22Rv1 (cell line): Measurements from ENCODE around the gene TRHDE.

Experiments
- ZFX ChIP-seq: fragments of 450-650 bp; IDR thresholded peaks from 2 replicates; pipeline ENCODE4 v1.6.1; 2017; ENCODE audit warnings: antibody characterized with exemption, borderline replicate concordance
- TF ChIP-seq, protein P1 (sequence below): fragments of 450-650 bp; IDR thresholded peaks from 2 replicates; pipeline ENCODE4 v1.5.1; 2017; ENCODE audit warnings: mild to moderate bottlenecking

DNA sequence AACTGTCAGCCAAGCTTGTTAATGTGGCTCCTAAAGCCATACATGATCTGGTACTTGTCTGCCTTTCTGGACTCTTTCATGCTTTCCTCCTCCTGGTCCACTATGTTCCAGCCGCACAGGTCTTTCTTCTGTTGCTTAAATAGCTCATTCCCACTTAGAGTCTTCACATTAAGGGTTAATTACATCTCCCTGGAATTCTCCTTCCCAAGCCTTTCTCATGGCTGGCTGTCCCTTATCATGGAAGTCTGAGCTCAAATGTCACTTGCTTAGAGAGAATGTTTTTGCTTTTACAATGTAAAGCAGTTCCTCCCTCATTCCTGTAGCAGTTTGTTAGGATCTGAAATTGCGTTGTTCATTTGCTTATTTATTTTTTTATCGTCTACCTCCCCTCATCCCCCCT, 199.6 kb downstream of the TRHDE start:
- TF ChIP-seq, protein P1, sequence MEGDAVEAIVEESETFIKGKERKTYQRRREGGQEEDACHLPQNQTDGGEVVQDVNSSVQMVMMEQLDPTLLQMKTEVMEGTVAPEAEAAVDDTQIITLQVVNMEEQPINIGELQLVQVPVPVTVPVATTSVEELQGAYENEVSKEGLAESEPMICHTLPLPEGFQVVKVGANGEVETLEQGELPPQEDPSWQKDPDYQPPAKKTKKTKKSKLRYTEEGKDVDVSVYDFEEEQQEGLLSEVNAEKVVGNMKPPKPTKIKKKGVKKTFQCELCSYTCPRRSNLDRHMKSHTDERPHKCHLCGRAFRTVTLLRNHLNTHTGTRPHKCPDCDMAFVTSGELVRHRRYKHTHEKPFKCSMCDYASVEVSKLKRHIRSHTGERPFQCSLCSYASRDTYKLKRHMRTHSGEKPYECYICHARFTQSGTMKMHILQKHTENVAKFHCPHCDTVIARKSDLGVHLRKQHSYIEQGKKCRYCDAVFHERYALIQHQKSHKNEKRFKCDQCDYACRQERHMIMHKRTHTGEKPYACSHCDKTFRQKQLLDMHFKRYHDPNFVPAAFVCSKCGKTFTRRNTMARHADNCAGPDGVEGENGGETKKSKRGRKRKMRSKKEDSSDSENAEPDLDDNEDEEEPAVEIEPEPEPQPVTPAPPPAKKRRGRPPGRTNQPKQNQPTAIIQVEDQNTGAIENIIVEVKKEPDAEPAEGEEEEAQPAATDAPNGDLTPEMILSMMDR: no peak
- TF ChIP-seq ZFX: no peak
